ENCODE measurements around the gene DRAXIN.

DRAXIN gene

GRCh38 chr1:11770011-11770410, 78.5 kb downstream of the DRAXIN start:
- Mint-ChIP-seq H3K36me3 (ENCODE audit: insufficient read depth) (peaks cover 2% of the 10 kb centered on the region), H3K27ac (ENCODE audit: low read depth) (no peak overlapping the region), H3K4me3 (no peak overlapping the region), H3K9me3 (no peaks in the 10 kb centered on the region), H3K4me1 (no peaks in the 10 kb centered on the region), H3K27me3 (peaks cover 18% of the 10 kb centered on the region)
- DNase-seq (ENCODE audit: low spot score in 2 of 2): no peak
- no peak for ATAC-seq (replicated peaks; ENCODE audit: extremely low read depth, poor library complexity, severe bottlenecking)

GRCh38 chr1:11771481-11772043, 80.1 kb downstream of the DRAXIN start:
- Mint-ChIP-seq H3K9me3 (no peaks in the 10 kb centered on the region), H3K4me1 (no peaks in the 10 kb centered on the region), H3K27ac (ENCODE audit: low read depth) (no peak overlapping the region), H3K4me3 (no peak overlapping the region), H3K27me3 (peaks cover 11% of the 10 kb centered on the region), H3K36me3 (ENCODE audit: insufficient read depth) (no peaks in the 10 kb centered on the region)
- DNase-seq (ENCODE audit: low spot score in 2 of 2) (no peak), ATAC-seq (replicated peaks; ENCODE audit: extremely low read depth, poor library complexity, severe bottlenecking) (no peak)

- Mint-ChIP-seq H3K27me3 (peaks cover 11% of the 10 kb centered on the region), H3K36me3 (ENCODE audit: insufficient read depth) (no peaks in the 10 kb centered on the region), H3K9me3 (no peaks in the 10 kb centered on the region), H3K4me3 (no peak overlapping the region), H3K4me1 (no peaks in the 10 kb centered on the region), H3K27ac (ENCODE audit: low read depth) (no peak overlapping the region)
- no peak for ATAC-seq (replicated peaks; ENCODE audit: extremely low read depth, poor library complexity, severe bottlenecking)
- DNase-seq (ENCODE audit: low spot score in 2 of 2): no peak
Measured at GRCh38 chr1:11772458-11772857, 80.9 kb downstream of the DRAXIN start.

GRCh38 chr1:11774753-11775152, 83.2 kb downstream of the DRAXIN start:
- Mint-ChIP-seq H3K27ac (ENCODE audit: low read depth) (no peak overlapping the region), H3K27me3 (peaks cover 11% of the 10 kb centered on the region), H3K36me3 (ENCODE audit: insufficient read depth) (no peaks in the 10 kb centered on the region), H3K4me3 (no peak overlapping the region), H3K9me3 (no peaks in the 10 kb centered on the region), H3K4me1 (no peaks in the 10 kb centered on the region)
- DNase-seq (ENCODE audit: low spot score in 2 of 2) (no peak), ATAC-seq (replicated peaks; ENCODE audit: extremely low read depth, poor library complexity, severe bottlenecking) (no peak)
